Stomach (tissue), 4 donors: ENCODE data around the gene MRGPRX4.

Source experiments
- CTCF ChIP-seq, 7 experiments: fragments of 450-650 bp in 4 of 7; fragments of 200-600 bp in 3 of 7; sonication (generic) in 3 of 7; IDR thresholded peaks; one replicate each; pipeline ENCODE4 v1.5.1; 2016 to 2019; ENCODE audit warnings: antibody characterized with exemption in 7 of 7, control low read depth in 2 of 7, mild to moderate bottlenecking in 1 of 7
- EP300 ChIP-seq: sonication (generic); formaldehyde crosslinking; IDR thresholded peaks from one replicate; pipeline ENCODE4 v1.6.1; 2017; ENCODE audit warnings: antibody characterized with exemption
- POLR2A ChIP-seq, 4 donors: fragments of 450-650 bp; IDR thresholded peaks; one replicate each; pipeline ENCODE4 v1.6.1; 2016; ENCODE audit warnings: antibody characterized with exemption in 4 of 4, control low read depth in 2 of 4, mild to moderate bottlenecking in 1 of 4, moderate library complexity in 1 of 4
- POLR2AphosphoS5 ChIP-seq, 3 donors: sonication (generic); formaldehyde crosslinking; IDR thresholded peaks; one replicate each; pipeline ENCODE4 v1.6.1; 2016; ENCODE audit warnings: antibody characterized with exemption in 3 of 3

DNA sequence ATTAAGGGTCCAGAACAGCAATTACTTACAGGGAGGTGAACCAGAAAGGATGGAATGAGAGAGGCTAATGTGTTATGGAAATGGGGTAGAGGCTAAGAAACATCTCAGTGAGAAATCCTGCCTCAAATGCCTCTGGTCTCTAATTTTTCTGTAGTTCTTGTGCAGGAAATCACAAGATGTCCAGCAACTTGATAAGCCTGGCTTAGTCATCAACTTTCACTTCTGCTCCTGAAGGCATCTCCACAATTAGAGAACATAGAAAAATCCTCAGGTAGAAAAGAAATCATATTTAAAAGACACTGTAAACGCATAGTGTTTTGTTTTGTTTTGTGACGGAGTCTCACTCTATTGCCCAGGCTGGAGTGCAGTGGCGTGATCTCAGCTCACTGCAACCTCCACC, 18.7 kb downstream of the MRGPRX4 start:
- no peak for TF ChIP-seq CTCF (IDR thresholded peaks at IDR 0.05)
- no peak for TF ChIP-seq EP300
- no peak for TF ChIP-seq POLR2A (IDR thresholded peaks at IDR 0.05)
- no peak for TF ChIP-seq POLR2AphosphoS5 (IDR thresholded peaks at IDR 0.05)
